ENCODE measurements around the gene EEF2. TPM values are rescaled to one million over a fixed set of nuclear protein-coding genes. Genes with fewer than 3 reads are reported as not detected.
A peak's percentile ranks its signal among the peaks of the same experiment; 100 is the strongest.

Gene EEF2
- total and polyA plus RNA-seq, 2 of the 4 experiments (the other 2 are of a cell fraction): 1,505 to 2,161 TPM

DNA sequence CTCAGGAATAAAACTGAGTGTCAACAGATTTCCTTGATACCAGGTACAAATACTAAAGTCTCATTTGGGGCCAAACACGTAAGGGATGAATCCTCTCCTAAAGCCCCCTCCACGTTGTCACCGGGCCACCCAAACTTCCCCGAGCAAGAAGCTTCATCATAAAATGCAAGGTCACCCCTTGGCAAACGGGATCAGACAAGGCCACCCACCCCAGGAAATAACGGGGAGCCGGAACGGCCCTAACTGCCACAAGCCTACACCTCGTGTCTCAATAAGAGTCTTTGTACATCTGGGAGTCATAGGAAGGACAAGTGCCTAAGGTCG lies 717 bp downstream of the EEF2 start:
- WGBS, 2 experiments (ENCODE audit: extremely low coverage in 2 of 2, insufficient read length in 1 of 2): 0% methylated on average over 9 of the region's 10 CpGs; no CpG with 5 or more reads in 1 of the 2 experiments
- in situ Hi-C loops (cut with MboI; ENCODE audit: low sequenced_read_pairs): no loop called here
- H3K27ac ChIP-seq (ENCODE audit: insufficient read depth, low read length): peak overlapping the region; percentile 93
- H2AK5ac ChIP-seq (ENCODE audit: low read depth, low read length): peak overlapping the region; percentile 98
- peak overlapping the region; percentile 83 for H4K91ac ChIP-seq (ENCODE audit: insufficient read depth, low read depth, low read length)
- no TSS peak for BruUV-seq (replicated peaks)
- H3K4me3 ChIP-seq (ENCODE audit: insufficient read depth, low read depth, low read length): peak overlapping the region; percentile 79
- DNase-seq: no peak
- H3K27me3 ChIP-seq (ENCODE audit: control insufficient read depth, insufficient read depth, low read length): no peaks in the 10 kb centered on the region
- 0 out of 2 replicates have a peak overlapping the region, but pooled peaks have one; percentile 5 for H4K5ac ChIP-seq (ENCODE audit: low read depth, low read length)
- H3K9ac ChIP-seq (ENCODE audit: low read depth, low read length): peak overlapping the region; percentile 98
- H4K20me1 ChIP-seq (ENCODE audit: insufficient read depth, low read length): peaks cover 57% of the 10 kb centered on the region
- dilution Hi-C loops (cut with HindIII; ENCODE audit: low sequenced_read_pairs, unreplicated experiment): no loop called here
- H3K4me2 ChIP-seq (ENCODE audit: low read depth, low read length): peak overlapping the region; percentile 94
- peak overlapping the region; percentile 69 to 73; a peak in 2 of 4 replicates for H4K8ac ChIP-seq (ENCODE audit: low read depth in 2 of 2, low read length in 2 of 2)
- H3K4me1 ChIP-seq (ENCODE audit: control insufficient read depth, insufficient read depth, low read length): peaks cover 13% of the 10 kb centered on the region
- H2AK9ac ChIP-seq (replicated peaks; ENCODE audit: low read depth, low read length, poor library complexity): peak overlapping the region; percentile 99
- peak overlapping the region; percentile 96 for H3K4ac ChIP-seq (ENCODE audit: low read depth, low read length)
- H3K14ac ChIP-seq (replicated peaks; ENCODE audit: low read depth, low read length): peak overlapping the region; percentile 98
- 0 out of 2 replicates have a peak, but pooled peaks cover 7% of the 10 kb centered on the region for H3K9me1 ChIP-seq (ENCODE audit: insufficient read depth, low read length)
- H3K18ac ChIP-seq (ENCODE audit: low read depth, low read length): peak overlapping the region; percentile 25
- H3K79me1 ChIP-seq (ENCODE audit: low read depth in 1 of 2, low read length in 2 of 2): peaks cover 5 to 60% of the 10 kb centered on the region in 2 experiments; a peak in 3 of 4 replicates
- ATAC-seq (ENCODE audit: low read depth): no peak
- no peak overlapping the region for H2BK20ac ChIP-seq (ENCODE audit: low read depth, low read length)
- ChIA-PET CTCF (no interaction called here), POLR2A (ENCODE audit: unreplicated experiment) (interaction anchor here (0.9 to 1.4 kb wide), 3 partner anchors 9 to 15 kb away, joined by 3 to 10 read pairs (median 3); partner anchors contain the start of gene DAPK3)
- no peaks in the 10 kb centered on the region for H3K9me3 ChIP-seq (ENCODE audit: control insufficient read depth, insufficient read depth, low read length)
- H2AFZ ChIP-seq (replicated peaks; ENCODE audit: low read length, poor library complexity): peak overlapping the region; percentile 16
- no peak overlapping the region for H2BK15ac ChIP-seq (ENCODE audit: low read depth, low read length)
- H2BK120ac ChIP-seq (ENCODE audit: low read depth, low read length): no peak overlapping the region
- peak overlapping the region; percentile 76 for H3K56ac ChIP-seq (ENCODE audit: extremely low read depth, insufficient read depth, low read length)
- peak overlapping the region; percentile 98 for H3K23ac ChIP-seq (ENCODE audit: low read depth, low read length)
- intact Hi-C loops (cut with micrococcal nuclease): no loop called here
- H2BK5ac ChIP-seq (ENCODE audit: low read depth, low read length, poor library complexity, severe bottlenecking): peak overlapping the region; percentile 90
- TF ChIP-seq FOS (IDR thresholded peaks at IDR 0.05; ENCODE audit: low read depth, low read length): no peak
- TF ChIP-seq MAZ (IDR thresholded peaks at IDR 0.05; ENCODE audit: borderline replicate concordance, low read depth, low read length): no peak
- TF ChIP-seq NFE2L2 (IDR thresholded peaks at IDR 0.05; ENCODE audit: low read depth, low read length): no peak
- no peak for TF ChIP-seq BHLHE40 (IDR thresholded peaks at IDR 0.05; ENCODE audit: low read depth, low read length)
- TF ChIP-seq RAD21 (IDR thresholded peaks at IDR 0.05; ENCODE audit: low read length): no peak
- TF ChIP-seq CHD1 (IDR thresholded peaks at IDR 0.05; ENCODE audit: low read depth, low read length): no peak
- TF ChIP-seq MXI1 (IDR thresholded peaks at IDR 0.05; ENCODE audit: borderline replicate concordance, low read depth, low read length): no peak
- no peak for TF ChIP-seq CEBPB (IDR thresholded peaks at IDR 0.05; ENCODE audit: low read depth, low read length)
- TF ChIP-seq RCOR1 (IDR thresholded peaks at IDR 0.05; ENCODE audit: insufficient replicate concordance, low read length): no peak
- TF ChIP-seq, protein P1, sequence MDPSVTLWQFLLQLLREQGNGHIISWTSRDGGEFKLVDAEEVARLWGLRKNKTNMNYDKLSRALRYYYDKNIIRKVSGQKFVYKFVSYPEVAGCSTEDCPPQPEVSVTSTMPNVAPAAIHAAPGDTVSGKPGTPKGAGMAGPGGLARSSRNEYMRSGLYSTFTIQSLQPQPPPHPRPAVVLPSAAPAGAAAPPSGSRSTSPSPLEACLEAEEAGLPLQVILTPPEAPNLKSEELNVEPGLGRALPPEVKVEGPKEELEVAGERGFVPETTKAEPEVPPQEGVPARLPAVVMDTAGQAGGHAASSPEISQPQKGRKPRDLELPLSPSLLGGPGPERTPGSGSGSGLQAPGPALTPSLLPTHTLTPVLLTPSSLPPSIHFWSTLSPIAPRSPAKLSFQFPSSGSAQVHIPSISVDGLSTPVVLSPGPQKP (IDR thresholded peaks at IDR 0.05; ENCODE audit: borderline replicate concordance, low read depth, low read length): no peak
- TF ChIP-seq MAFK (IDR thresholded peaks at IDR 0.05; ENCODE audit: low read depth, low read length): no peak
- no peak for TF ChIP-seq CTCF (conservative IDR thresholded peaks at IDR 0.05; ENCODE audit: low read depth, low read length)
- peaks cover 51% of the 10 kb centered on the region for H3K36me3 ChIP-seq (ENCODE audit: control insufficient read depth, insufficient read depth, low read length)
